SU-DHL-6 (cell line): ENCODE data around the gene PPARGC1A.

ENCODE experiments used
- H2AFZ ChIP-seq: fragments of 200-600 bp; sonication (generic); 2 replicates; pipeline ENCODE4 v1.6.1; 2014; ENCODE audit warnings: low read depth, mild to moderate bottlenecking, moderate library complexity, mixed read lengths, antibody characterized with exemption, low read length; ENCODE audit not compliant: severe bottlenecking
- H3F3A ChIP-seq: fragments of 200-600 bp; shearing (Covaris generic); 2 replicates; pipeline ENCODE4 v1.6.0; 2016; ENCODE audit warnings: antibody characterized with exemption, mild to moderate bottlenecking; ENCODE audit not compliant: insufficient read depth
- H3K27ac ChIP-seq: fragments of 200-600 bp; sonication (generic); 2 replicates; pipeline ENCODE4 v1.5.1; 2016; ENCODE audit warnings: low read depth, mild to moderate bottlenecking, low read length, moderate library complexity, mixed read lengths
- H3K27me3 ChIP-seq: fragments of 200-600 bp; sonication (generic), shearing (Covaris generic); 2 replicates; pipeline ENCODE4 v1.6.0; 2014; ENCODE audit warnings: mild to moderate bottlenecking, low read length
- H3K36me3 ChIP-seq: fragments of 200-600 bp; sonication (generic); 2 replicates; pipeline ENCODE4 v1.6.1; 2014; ENCODE audit warnings: mild to moderate bottlenecking, low read length, mixed read lengths
- H3K4me2 ChIP-seq: fragments of 300-600, 200-600 bp; shearing (Covaris generic), sonication (generic); 2 replicates; pipeline ENCODE4 v1.6.0; 2014; ENCODE audit warnings: low read length, low read depth, mild to moderate bottlenecking; ENCODE audit not compliant: poor library complexity, severe bottlenecking
- H3K4me3 ChIP-seq: fragments of 200-600 bp; sonication (generic); 2 replicates; pipeline ENCODE4 v1.5.1; 2014; ENCODE audit warnings: antibody characterized with exemption, low read length, mild to moderate bottlenecking, mixed read lengths; ENCODE audit not compliant: insufficient read depth, poor library complexity, severe bottlenecking
- H3K79me2 ChIP-seq: fragments of 200-600 bp; sonication (generic); 2 replicates; pipeline ENCODE4 v1.6.1; 2014; ENCODE audit warnings: mild to moderate bottlenecking, low read length, moderate library complexity; ENCODE audit not compliant: insufficient read depth
- H3K9ac ChIP-seq: fragments of 200-600 bp; sonication (generic); 2 replicates; pipeline ENCODE4 v1.7.0; 2014; ENCODE audit warnings: mild to moderate bottlenecking, low read length
- H3K9me2 ChIP-seq: fragments of 200-600 bp; sonication (generic); replicated peaks from 2 replicates; pipeline ENCODE4 v1.6.1; 2014; ENCODE audit warnings: low read length; ENCODE audit not compliant: insufficient read depth
- H3K9me3 ChIP-seq: fragments of 200-600 bp; sonication (generic); 2 replicates; pipeline ENCODE4 v1.6.1; 2014; ENCODE audit warnings: low read length, mixed read lengths; ENCODE audit not compliant: insufficient read depth
- H4K20me1 ChIP-seq: fragments of 200-600 bp; sonication (generic); 2 replicates; pipeline ENCODE4 v1.6.1; 2014; ENCODE audit warnings: low read depth, mild to moderate bottlenecking, antibody characterized with exemption, low read length, moderate library complexity, mixed read lengths
- CTCF ChIP-seq: fragments of 200-600 bp; sonication (generic); IDR thresholded peaks from one replicate; pipeline ENCODE4 v1.5.1; 2017; ENCODE audit warnings: antibody characterized with exemption, mild to moderate bottlenecking, low read length, moderate library complexity; ENCODE audit not compliant: insufficient read depth, poor library complexity, severe bottlenecking
- EZH2phosphoT487 ChIP-seq: fragments of 200-600 bp; sonication (generic), shearing (Covaris generic); conservative IDR thresholded peaks from 2 replicates; pipeline ENCODE4 v1.6.1; 2018; ENCODE audit warnings: mild to moderate bottlenecking, antibody characterized with exemption, low read length, moderate library complexity, mixed read lengths

Gene PPARGC1A

DNA sequence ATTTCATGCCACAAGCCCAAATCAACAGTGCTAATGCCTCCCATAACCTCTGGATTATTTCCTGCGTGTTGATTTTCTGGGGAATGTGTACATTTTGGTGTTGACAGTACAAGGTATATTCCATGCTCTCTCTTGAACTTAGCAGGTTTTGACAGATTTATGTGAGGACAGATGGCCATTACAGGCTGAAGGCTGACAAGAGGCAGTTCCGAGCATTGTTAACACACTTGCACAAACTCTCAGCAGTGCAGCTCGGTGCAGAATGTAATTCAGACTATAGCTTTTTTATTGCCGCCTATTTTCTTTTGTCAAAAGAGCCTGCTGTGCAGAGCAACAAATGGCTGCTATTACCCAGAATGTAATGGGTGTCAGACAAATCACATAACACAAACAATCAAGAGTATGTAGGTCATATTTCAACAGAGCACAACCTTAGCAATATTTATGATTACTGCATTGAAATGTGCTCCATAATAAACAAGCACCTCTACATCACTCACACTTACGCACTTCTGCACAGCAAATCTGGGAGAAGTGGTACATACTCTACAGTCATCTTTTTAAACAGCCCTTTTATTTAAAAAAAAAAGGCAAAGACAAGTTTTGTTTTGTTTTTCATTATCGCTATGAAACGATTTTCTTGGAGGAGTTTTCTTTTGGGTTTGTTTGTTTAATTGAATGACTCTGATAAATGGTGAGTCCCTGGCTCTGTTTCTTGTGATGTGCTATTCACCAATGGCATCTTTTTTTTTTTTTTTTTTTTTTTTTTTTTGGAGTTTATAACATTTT, 71.6 kb downstream of the PPARGC1A start:
- H3K4me2 ChIP-seq, result no peak overlapping the region
- no peaks in the 10 kb centered on the region for H3F3A ChIP-seq
- H3K27ac ChIP-seq, result no peak overlapping the region
- no peaks in the 10 kb centered on the region for H4K20me1 ChIP-seq
- no peaks in the 10 kb centered on the region for H3K9me2 ChIP-seq
- H3K4me3 ChIP-seq, result no peak overlapping the region
- no peaks in the 10 kb centered on the region for H3K9me3 ChIP-seq
- TF ChIP-seq CTCF (no peak), EZH2phosphoT487 (no peak)
- no peaks in the 10 kb centered on the region for H3K27me3 ChIP-seq
- no peak overlapping the region for H3K9ac ChIP-seq
- no peaks in the 10 kb centered on the region for H3K36me3 ChIP-seq
- H3K79me2 ChIP-seq, result no peaks in the 10 kb centered on the region
- H2AFZ ChIP-seq, result no peak overlapping the region

- Histone ChIP-seq H3K9me2 (no peaks in the 10 kb centered on the region), H3K27me3 (no peaks in the 10 kb centered on the region; the same call in 1 of the 2 replicates), H3K27ac (no peak overlapping the region), H3K4me2 (no peak overlapping the region), H3K36me3 (no peaks in the 10 kb centered on the region), H2AFZ (no peak overlapping the region), H3K9ac (no peak overlapping the region), H3K79me2 (no peaks in the 10 kb centered on the region), H3K4me3 (no peak overlapping the region), H3K9me3 (no peaks in the 10 kb centered on the region), H4K20me1 (no peaks in the 10 kb centered on the region), H3F3A (no peaks in the 10 kb centered on the region)
- TF ChIP-seq CTCF (no peak), EZH2phosphoT487 (no peak)
These were observed 74.7 kb downstream of the PPARGC1A start for GRCh38 chr4:23814996-23815660.

GRCh38 chr4:23814587-23814986, 75.3 kb downstream of the PPARGC1A start:
- Histone ChIP-seq H3K27ac (no peak overlapping the region), H3K36me3 (no peaks in the 10 kb centered on the region), H3F3A (no peaks in the 10 kb centered on the region), H3K27me3 (no peaks in the 10 kb centered on the region; the same call in 1 of the 2 replicates), H3K79me2 (no peaks in the 10 kb centered on the region), H3K4me3 (no peak overlapping the region), H2AFZ (no peak overlapping the region), H4K20me1 (no peaks in the 10 kb centered on the region), H3K4me2 (no peak overlapping the region), H3K9ac (no peak overlapping the region), H3K9me2 (no peaks in the 10 kb centered on the region), H3K9me3 (no peaks in the 10 kb centered on the region)
- TF ChIP-seq EZH2phosphoT487, result no peak

- no peaks in the 10 kb centered on the region for H3F3A ChIP-seq
- H2AFZ ChIP-seq, result no peak overlapping the region
- H3K27ac ChIP-seq, result no peak overlapping the region
- no peak overlapping the region for H3K4me3 ChIP-seq
- no peaks in the 10 kb centered on the region for H3K9me2 ChIP-seq
- H3K36me3 ChIP-seq, result no peaks in the 10 kb centered on the region
- no peaks in the 10 kb centered on the region for H4K20me1 ChIP-seq
- H3K4me2 ChIP-seq, result no peak overlapping the region
- no peaks in the 10 kb centered on the region for H3K79me2 ChIP-seq
- no peaks in the 10 kb centered on the region for H3K9me3 ChIP-seq
- no peaks in the 10 kb centered on the region; the same call in 1 of the 2 replicates for H3K27me3 ChIP-seq
- H3K9ac ChIP-seq, result no peak overlapping the region
- TF ChIP-seq EZH2phosphoT487 (no peak), CTCF (no peak)
These were observed 78.7 kb downstream of the PPARGC1A start for GRCh38 chr4:23811161-23811560.
